ENCODE data around the gene PERP.
"Not testable (repeated sequence)": the region's sequence is repeated elsewhere in the genome, so short reads cannot be mapped to it uniquely, and the experiment has no call there.

The PERP gene

GRCh38 chr6:138086573-138087196 lies 20.5 kb downstream of the PERP start:
- Histone ChIP-seq H3K27ac (no peak overlapping the region), H3K9ac (no peak overlapping the region), H2AFZ (no peak overlapping the region), H3K4me1 (no peaks in the 10 kb centered on the region), H3K4me3 (ENCODE audit: low read depth, low read length) (no peak overlapping the region), H3K27me3 (ENCODE audit: control insufficient read depth, insufficient read depth, low read length) (no peaks in the 10 kb centered on the region), H3K79me2 (no peaks in the 10 kb centered on the region), H3K36me3 (ENCODE audit: control insufficient read depth, insufficient read depth, low read length) (no peaks in the 10 kb centered on the region), H3K9me3 (ENCODE audit: control insufficient read depth, low read length) (no peaks in the 10 kb centered on the region), H3K4me2 (ENCODE audit: low read length) (no peak overlapping the region)
- TF ChIP-seq CTCF (IDR thresholded peaks at IDR 0.05), result no peak

- Histone ChIP-seq H3K9ac (no peak overlapping the region), H3K4me2 (ENCODE audit: low read length) (no peak overlapping the region), H3K79me2 (no peaks in the 10 kb centered on the region), H3K9me3 (ENCODE audit: control insufficient read depth, low read length) (no peaks in the 10 kb centered on the region), H3K4me3 (ENCODE audit: low read depth, low read length) (no peak overlapping the region), H3K27me3 (ENCODE audit: control insufficient read depth, insufficient read depth, low read length) (no peaks in the 10 kb centered on the region), H3K27ac (no peak overlapping the region), H3K36me3 (ENCODE audit: control insufficient read depth, insufficient read depth, low read length) (no peaks in the 10 kb centered on the region), H3K4me1 (no peaks in the 10 kb centered on the region), H2AFZ (no peak overlapping the region)
- no peak for TF ChIP-seq CTCF (IDR thresholded peaks at IDR 0.05)
These were observed 21.4 kb downstream of the PERP start for GRCh38 chr6:138085839-138086222.

- TF ChIP-seq CTCF (IDR thresholded peaks at IDR 0.05), result no peak
- no peak overlapping the region for H3K4me2 ChIP-seq (ENCODE audit: low read length)
- no peaks in the 10 kb centered on the region for H3K27me3 ChIP-seq (ENCODE audit: control insufficient read depth, insufficient read depth, low read length)
- no peaks in the 10 kb centered on the region for H3K4me1 ChIP-seq
- no peak overlapping the region for H2AFZ ChIP-seq
- H3K36me3 ChIP-seq (ENCODE audit: control insufficient read depth, insufficient read depth, low read length), result no peaks in the 10 kb centered on the region
- H3K79me2 ChIP-seq, result no peaks in the 10 kb centered on the region
- H3K27ac ChIP-seq, result no peak overlapping the region
- no peak overlapping the region for H3K9ac ChIP-seq
- H3K4me3 ChIP-seq (ENCODE audit: low read depth, low read length), result no peak overlapping the region
- H3K9me3 ChIP-seq (ENCODE audit: control insufficient read depth, low read length), result no peaks in the 10 kb centered on the region
These were observed 22.0 kb downstream of the PERP start for GRCh38 chr6:138084904-138085838.

DNA sequence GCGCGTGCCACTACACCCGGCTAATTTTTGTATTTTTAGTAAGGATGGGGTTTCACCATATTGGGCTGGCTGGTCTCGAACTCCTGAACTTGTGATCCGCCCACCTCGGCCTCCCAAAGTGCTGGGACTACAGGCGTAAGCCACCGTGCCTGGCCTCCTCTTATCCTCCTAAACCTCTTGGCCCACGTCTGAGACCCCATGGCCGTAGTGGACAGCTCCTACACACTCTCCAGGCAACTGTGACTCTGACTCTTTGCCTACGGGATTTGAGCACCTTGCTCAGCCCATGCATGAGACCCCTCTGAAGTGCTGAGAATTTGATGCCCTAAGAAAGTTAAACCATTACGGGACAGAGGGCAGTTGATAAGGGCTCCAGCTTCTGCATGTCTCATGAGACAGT lies 25.0 kb downstream of the PERP start:
- TF ChIP-seq CTCF (IDR thresholded peaks at IDR 0.05), result no peak
- H3K27me3 ChIP-seq (ENCODE audit: control insufficient read depth, insufficient read depth, low read length), result no peaks in the 10 kb centered on the region
- no peak overlapping the region for H3K4me2 ChIP-seq (ENCODE audit: low read length)

GRCh38 chr6:138079556-138079955 lies 27.7 kb downstream of the PERP start:
- H3K27me3 ChIP-seq (ENCODE audit: control insufficient read depth, insufficient read depth, low read length); H3K4me2 ChIP-seq (ENCODE audit: low read length); H3K27ac ChIP-seq; H3K9ac ChIP-seq; H3K9me3 ChIP-seq (ENCODE audit: control insufficient read depth, low read length); H3K36me3 ChIP-seq (ENCODE audit: control insufficient read depth, insufficient read depth, low read length); H3K4me3 ChIP-seq (ENCODE audit: low read depth, low read length); H3K4me1 ChIP-seq; H2AFZ ChIP-seq; H3K79me2 ChIP-seq: not testable (repeated sequence)

More for the DNA sequence above, 25.0 kb downstream of the PERP start:
- Histone ChIP-seq H2AFZ (no peak overlapping the region), H3K4me3 (ENCODE audit: low read depth, low read length) (no peak overlapping the region), H3K4me1 (no peaks in the 10 kb centered on the region), H3K36me3 (ENCODE audit: control insufficient read depth, insufficient read depth, low read length) (no peaks in the 10 kb centered on the region), H3K79me2 (no peaks in the 10 kb centered on the region), H3K9ac (no peak overlapping the region), H3K9me3 (ENCODE audit: control insufficient read depth, low read length) (no peaks in the 10 kb centered on the region), H3K27ac (no peak overlapping the region)
